Fibroblast of pulmonary artery (primary cell): ENCODE data around the gene ST7.

Experiments
- DNase-seq: peaks from one replicate; pipeline ENCODE4 v3.0.0-alpha.2; 2010; ENCODE audit warnings: low read depth
- H3K4me3 ChIP-seq: replicated peaks from 2 replicates; pipeline ENCODE4 v1.5.1; 2011; ENCODE audit warnings: low read depth, mild to moderate bottlenecking, control low read depth, low read length, moderate library complexity
- CTCF ChIP-seq: IDR thresholded peaks from 2 replicates; pipeline ENCODE4 v1.5.1; 2011; ENCODE audit warnings: mild to moderate bottlenecking, control low read depth, low read length, inconsistent platforms; ENCODE audit errors: missing control alignments

ST7 gene

GRCh38 chr7:116920359-116920758 is 32.9 kb upstream of the ST7 start:
- no peak for DNase-seq
- TF ChIP-seq CTCF = no peak
- no peak overlapping the region for H3K4me3 ChIP-seq

GRCh38 chr7:116922545-116922944 is 30.8 kb upstream of the ST7 start:
- no peak for DNase-seq
- no peak overlapping the region for H3K4me3 ChIP-seq
- TF ChIP-seq CTCF = no peak

- no peak for DNase-seq
- no peak for TF ChIP-seq CTCF
- no peak overlapping the region for H3K4me3 ChIP-seq
These were observed 28.6 kb upstream of the ST7 start for GRCh38 chr7:116924741-116925140.

- TF ChIP-seq CTCF = no peak
- no peak for DNase-seq
- no peak overlapping the region for H3K4me3 ChIP-seq
These were observed 24.3 kb upstream of the ST7 start for GRCh38 chr7:116929021-116929420.

- DNase-seq = peak; percentile 82
- TF ChIP-seq CTCF = peak; percentile 94
- no peak overlapping the region for H3K4me3 ChIP-seq
These were observed 23.1 kb upstream of the ST7 start for GRCh38 chr7:116929914-116930913.

GRCh38 chr7:116932566-116932965 is 20.7 kb upstream of the ST7 start:
- DNase-seq = no peak
- TF ChIP-seq CTCF = no peak
- H3K4me3 ChIP-seq = no peak overlapping the region
